Astrocyte (in vitro differentiated cells and primary cell): ENCODE results near the gene GNB1L.

Source experiments
- CTCF ChIP-seq: IDR thresholded peaks from 2 replicates; pipeline ENCODE4 v1.5.1; 2011; ENCODE audit warnings: low read depth, mild to moderate bottlenecking, inconsistent platforms, low read length, moderate library complexity; ENCODE audit not compliant: insufficient read depth
- EZH2 ChIP-seq: IDR thresholded peaks from 2 replicates; pipeline ENCODE4 v1.6.1; 2012; ENCODE audit warnings: mild to moderate bottlenecking, low read length, inconsistent platforms; ENCODE audit not compliant: insufficient read depth

GRCh38 chr22:19759427-19760057 is 95.1 kb downstream of the GNB1L start:
- TF ChIP-seq EZH2 = peak; percentile 83
- no peak for TF ChIP-seq CTCF
